Renal cortical epithelial cell (primary cell): ENCODE results near the gene CYFIP2. TPM values are rescaled to one million over a fixed set of nuclear protein-coding genes. Genes with fewer than 3 reads are reported as not detected.
A peak's percentile ranks its signal among the peaks of the same experiment; 100 is the strongest.

Experiments used
- DNase-seq: peaks from one replicate; pipeline ENCODE4 v3.0.0-alpha.2; 2011; ENCODE audit warnings: low read depth
- total RNA-seq: library from RNA; depleted of rRNA; stranded (reverse); fragments of >200 nt; gene quantifications from 2 replicates; pipeline ENCODE4 v1.2.3, GENCODE V29; 2014

Gene CYFIP2
- total RNA-seq, 1 donor from 2014 or later, result 57.9 TPM

DNA sequence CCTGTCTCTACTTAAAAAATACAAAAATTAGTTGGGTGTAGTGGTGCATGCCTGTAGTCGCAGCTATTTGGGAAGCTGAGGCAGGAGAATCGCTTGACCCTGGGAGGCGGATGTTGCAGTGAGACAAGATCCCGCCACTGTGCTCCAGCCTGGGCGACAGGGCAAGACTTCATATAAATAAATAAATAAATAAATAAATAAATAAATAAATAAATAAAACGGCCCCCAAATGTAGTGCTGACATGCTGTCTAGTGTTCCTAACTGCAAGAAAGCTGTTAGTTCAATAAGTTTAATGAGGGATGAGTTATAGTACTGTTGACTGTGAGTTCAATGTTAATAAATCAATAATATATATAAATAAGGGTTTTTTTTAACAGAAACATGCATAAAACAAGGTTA lies 7.5 kb upstream of the CYFIP2 start:
- no peak for DNase-seq

DNA sequence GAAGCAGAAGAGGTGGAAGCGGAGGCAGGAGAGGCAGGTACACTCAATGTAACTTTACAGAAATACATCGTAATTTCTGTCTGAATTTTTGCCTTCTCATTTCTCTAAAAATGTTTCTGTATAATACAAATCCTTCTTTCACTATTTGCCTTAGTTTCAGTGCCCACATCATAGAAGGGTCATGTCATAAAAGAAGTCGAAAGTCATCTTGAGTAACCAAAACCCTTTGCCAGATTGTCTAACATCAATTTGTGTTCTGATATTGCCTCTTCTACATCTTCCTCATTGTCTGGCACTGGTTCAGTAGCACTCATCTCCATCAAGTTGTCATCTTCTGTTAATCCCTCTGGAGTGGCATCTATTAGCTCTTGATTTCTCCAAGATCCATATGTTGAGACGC lies 6.2 kb upstream of the CYFIP2 start:
- DNase-seq, result no peak

DNA sequence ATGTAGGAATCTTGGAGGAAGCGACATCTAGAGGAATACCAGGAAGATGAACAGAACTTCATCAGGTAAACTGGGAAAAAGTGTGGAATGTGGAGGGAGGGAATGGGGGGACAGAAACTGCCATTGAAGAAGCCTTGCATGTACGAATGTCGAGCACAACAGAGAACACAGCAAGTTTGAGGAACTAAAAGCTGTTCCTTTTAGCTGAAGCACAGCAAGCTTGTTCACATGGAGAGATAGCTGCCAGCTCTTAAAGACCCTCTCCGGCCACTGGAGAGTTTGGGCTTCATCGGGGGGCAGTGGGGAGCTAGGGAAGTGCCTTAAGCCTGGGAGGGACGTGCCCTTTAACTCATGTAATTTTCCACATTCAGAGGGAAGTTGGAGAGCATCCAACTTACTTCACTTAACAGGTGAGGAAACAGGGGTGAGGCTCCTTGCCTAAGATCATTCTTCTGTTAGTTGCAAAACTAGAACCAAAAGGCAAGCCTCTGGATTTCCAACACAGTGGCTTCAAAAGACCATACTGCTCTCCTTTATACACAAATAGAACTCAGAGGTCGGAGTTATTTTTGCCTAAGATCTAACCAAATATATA lies 2.3 kb upstream of the CYFIP2 start:
- peak; percentile 12 for DNase-seq

DNA sequence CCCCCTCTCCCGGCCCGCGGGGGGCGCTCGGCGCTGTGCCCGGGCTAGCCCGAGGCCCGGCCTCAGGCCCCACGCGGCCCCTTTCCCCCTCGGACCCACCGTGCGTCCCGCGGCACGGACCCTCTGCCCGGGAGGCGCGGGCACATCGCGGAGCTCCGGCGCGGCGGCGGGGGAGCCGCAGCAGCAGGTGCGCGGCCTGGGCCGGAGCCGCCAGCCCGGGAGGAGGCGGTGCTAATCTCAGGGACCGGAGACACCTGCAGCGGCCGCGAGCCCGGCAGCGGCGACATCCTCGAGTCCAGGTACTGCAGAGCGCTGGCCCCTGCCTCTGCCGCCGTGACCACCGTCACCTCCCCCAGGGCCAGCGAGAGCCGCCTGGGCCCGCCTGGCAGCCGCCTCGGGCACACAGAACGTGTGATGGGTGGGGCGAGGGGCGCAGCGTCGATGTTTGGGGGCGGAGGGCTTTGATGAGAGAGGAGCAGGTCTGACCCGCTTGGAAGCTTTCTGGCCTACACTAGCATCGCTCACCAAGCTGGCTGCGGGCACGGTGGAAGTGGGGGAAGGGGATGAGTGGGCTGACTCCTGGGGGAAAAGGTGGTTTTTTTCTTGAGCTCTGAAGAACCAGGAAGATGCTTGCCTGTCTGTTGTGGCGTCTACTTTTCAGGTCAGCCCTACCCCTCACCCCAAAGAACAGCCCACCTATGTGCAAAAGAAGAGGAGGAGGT lies 524 bp downstream of the CYFIP2 start:
- no peak for DNase-seq

DNA sequence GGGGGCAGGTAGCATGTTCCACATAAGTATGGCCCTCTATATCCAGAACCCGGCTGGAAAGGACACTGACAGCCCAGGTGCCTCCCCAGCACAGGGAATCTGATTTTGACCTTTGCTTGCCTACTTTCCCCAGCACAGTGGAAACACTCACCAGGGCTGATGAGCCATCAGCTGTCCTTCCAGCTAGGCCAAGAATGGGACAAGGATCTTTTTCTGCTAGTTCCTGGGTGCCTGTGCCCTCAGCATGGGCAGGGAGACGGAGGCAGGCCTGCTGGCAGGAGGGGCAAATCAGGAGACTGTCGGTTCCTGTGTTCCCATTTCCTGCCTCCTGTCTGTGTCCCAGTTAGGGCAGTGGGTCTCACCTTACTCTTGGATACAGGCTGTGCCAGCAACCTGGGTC lies 1.1 kb downstream of the CYFIP2 start:
- no peak for DNase-seq

DNA sequence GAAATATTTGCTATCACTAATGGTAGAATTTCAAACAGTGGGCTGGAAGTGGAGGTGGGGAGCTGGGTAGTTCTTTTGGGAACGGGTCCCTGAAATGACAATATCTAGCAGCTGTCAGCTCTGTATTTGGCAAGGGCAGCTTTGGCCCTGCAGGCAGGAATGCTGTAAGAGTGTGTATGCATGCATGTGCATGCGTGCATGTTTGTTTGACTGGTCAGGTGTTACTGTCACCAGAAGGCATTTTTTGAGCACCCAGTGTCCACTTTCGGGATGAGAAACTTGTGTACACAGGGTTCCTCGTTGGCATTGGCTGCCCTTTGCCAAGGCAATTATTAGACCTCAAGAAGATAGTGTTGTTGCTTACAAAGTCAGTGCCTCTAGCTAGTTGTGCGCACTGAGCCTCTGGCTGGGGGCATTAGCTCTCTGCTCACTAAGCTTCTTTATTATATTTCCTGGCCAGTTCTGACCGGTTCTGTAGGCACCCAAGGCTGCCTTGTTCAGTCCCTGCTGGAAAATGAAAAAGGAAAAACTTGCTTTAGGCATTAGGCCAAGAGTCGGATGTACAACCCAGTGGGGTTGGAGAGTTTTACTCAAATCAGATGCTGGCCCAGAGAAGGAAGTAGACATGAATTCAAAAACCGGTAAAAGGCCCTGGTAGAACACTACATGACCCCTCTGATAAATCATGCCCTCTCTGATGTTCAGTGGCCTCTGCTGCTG lies 2.0 kb downstream of the CYFIP2 start:
- peak; percentile 45 for DNase-seq

DNA sequence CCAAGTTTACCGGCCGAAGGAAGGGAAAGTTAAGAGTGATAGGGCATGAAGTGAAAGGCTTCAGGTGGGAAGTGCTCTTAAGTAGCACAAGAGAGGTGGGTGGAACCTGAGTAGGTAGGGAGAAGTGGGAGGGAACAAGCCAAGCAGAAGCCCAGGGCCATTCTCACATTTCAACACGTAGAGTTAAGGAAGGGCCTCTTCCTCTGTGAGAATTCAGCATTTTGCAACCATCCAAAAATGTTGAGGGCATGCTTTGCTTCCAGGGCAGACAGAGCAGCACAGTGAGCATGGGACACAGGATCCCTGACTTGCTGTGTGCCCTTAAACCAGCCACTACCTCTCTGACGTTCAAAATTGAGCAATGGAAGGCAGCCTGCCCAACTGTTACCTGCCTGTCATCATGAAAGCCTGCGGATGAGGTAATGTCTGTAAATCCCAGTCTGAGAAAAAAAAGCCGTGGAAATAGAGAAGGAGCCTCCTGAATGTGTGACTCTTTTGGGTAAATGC lies 3.3 kb downstream of the CYFIP2 start:
- DNase-seq, result peak; percentile 24

DNA sequence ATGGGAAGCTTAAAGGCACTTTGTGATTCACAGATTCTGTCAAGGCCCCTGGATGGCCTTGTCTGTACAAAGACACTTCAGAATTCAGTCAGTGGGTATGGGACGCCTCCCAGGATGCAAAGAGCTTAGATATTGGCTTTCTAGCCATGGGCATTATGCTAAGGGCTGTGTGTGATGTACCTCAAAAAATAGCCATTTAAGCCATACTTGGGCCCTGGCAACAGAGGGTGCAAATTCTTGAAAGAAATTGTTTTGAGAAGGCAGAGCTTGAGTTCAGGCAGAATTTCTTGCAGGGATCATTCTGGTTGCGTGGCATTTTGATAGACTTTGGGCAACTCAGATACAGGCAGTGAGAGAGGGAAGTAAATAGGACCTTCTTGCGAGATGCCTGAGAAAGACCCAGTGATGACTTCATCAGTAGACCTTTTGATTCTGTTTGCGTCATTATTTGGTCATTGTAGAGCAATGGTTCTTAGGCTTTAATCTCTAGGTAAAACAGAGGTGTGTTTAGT lies 3.9 kb downstream of the CYFIP2 start:
- DNase-seq, result no peak

DNA sequence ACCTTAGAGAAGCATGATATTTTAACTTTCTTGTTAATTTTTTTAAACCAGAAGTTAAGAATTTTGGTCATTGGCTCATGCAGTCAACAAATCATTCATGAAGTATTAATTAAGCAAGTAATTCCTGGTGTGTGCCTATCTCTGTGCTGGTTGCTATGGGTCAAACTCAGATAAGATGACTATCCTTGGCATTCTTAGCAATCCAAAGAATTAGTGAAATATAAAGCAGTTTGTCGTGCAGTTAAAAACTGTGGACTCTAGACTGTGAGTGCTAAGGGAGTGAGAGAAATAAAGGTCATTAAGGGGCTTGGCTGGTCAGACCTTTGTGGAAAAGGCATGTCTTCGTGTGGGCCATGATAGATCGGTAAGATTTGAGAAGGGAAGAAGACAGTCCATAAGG lies 4.8 kb downstream of the CYFIP2 start:
- DNase-seq, result no peak

DNA sequence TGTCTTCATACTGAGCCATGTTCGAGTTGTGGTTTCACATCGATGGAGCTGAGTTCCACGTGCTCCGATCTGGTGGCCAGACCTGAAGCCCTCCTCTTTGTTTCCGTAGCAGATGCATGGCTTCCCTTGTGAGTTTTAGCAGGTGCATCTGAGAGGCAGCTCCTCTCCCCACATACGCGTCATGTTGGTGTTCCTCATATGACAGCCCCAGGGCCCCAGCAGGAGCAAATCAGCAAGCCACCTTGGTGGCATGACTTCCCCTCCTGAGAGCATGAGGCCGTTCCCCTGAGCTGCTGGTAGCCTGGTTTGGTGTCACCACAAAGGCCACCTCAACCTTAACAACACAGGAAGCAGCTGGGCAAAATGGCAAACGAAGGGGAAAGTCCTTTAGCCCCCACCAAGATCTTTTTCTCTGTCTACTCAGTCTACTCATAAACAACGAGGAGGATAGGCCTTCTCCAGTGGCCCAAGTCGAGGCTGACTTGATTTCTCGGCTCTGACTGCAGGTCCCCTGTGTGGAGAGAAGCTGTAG lies 5.9 kb downstream of the CYFIP2 start:
- DNase-seq, result no peak

DNA sequence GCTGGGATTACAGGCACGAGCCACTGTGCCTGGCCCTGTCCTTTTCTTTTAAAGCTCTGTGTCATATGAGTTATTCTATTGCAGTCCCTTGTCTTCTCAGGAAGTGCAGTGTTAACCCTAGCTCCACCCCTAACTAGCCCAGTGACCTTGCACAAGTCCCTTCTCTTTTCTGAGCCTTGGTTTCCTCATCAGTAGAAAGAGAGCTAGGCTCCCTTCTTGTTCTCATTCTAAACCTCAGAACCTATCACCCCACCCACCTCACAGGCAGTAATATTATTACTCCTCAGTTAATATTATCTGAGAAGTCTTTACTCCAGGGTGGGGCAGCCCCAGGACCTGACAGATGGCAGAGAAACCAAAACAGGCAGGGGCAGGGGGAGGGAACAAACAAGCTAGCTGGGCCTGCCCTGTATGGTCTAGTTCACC lies 7.2 kb downstream of the CYFIP2 start:
- no peak for DNase-seq

DNA sequence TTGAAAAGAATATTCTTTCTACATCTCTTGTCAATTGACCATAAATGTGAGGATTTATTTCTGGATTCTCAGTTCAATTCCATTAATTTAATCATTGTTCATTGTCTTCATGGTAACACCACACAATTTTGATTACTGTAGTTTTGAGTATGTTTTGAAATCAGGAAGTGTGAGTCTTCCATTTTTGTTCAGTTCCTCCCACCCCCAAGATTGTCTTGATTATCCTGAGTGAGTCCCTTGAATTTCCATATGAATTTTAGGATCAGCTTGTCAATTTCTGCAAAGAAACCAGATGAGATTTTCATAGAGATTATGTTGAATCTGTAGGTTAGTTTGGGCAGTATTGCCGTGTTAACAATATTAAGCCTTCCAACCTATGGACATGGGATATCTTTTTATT lies 9.5 kb downstream of the CYFIP2 start:
- no peak for DNase-seq

DNA sequence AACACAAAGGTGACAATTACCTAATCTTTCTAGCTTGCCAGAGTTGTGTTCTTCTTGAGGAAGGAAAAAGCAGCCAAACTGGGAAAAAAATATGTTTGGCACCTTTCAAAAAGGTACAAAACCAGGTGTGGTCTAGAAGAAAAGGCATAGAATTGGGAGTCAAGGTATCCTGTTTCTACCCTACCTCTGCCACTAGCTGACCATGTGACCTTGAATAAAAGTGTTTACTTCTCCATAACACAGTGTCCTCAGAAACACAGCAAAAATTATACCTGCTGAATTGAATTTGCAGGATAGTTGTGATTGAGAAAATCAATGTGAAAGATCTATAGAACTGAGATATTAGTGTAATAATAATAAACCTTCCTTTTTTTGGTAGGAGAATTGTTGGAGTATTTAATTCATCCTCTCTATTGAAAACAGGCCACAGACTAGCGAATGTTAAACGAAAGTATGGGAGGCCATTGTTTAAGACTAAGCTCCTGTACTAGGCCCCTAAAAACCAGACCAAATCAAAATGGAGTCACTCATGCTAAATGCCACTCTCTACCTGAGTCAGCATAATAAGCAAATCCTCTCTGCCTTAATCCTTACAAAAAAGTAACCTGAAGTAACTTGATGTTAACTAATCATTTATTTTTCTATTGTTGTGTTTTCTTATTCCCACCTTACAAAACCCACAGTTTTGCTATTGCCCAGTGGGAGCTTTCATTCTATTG lies 12.6 kb downstream of the CYFIP2 start:
- no peak for DNase-seq

DNA sequence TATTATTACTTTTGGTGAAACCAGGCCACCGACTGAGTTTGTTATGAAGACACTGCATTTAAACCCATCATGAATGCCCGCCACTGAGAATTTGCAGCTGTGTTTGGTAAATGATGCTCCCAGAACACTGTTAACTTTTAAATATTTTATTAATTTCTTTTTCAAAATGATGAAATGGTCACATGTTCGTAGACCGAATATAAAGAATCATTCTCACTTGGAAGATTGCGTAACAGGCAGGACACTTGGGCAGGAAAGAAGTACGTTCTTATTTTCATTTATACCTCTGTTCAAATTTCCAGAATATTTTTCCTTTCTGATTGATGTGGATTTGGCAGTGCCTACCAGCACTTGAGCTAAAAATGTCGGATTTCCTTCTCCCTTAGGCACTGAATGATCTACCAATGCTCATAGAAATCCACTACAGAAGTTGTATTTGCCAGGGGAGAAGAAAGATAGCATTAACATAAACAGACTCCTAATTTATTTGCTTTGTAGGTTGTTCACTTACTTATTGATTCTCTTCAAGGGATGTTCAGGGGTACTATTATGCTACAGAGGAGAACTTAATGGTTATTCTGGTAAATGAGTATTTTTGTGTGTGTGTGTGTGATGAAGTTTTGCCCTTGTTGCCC lies 13.8 kb downstream of the CYFIP2 start:
- no peak for DNase-seq

DNA sequence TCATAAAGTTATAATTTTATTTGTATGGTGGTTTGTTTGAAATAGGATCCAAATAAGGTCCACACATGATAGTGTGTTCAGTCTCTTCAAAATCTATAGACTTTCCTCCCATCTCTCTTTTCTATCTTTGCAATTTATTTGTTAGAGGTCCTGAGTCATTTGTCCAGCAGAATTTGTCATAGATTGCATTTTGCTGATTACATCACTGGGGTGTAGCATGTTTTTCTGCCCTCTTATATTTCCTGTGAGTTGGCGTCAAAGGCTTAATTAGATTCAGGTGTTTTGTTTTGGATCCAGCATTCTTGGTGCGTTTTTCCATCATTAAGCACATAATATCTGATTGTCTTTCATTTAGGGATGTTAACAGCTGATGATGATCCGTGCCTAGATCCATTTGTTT lies 15.0 kb downstream of the CYFIP2 start:
- DNase-seq, result peak; percentile 46

DNA sequence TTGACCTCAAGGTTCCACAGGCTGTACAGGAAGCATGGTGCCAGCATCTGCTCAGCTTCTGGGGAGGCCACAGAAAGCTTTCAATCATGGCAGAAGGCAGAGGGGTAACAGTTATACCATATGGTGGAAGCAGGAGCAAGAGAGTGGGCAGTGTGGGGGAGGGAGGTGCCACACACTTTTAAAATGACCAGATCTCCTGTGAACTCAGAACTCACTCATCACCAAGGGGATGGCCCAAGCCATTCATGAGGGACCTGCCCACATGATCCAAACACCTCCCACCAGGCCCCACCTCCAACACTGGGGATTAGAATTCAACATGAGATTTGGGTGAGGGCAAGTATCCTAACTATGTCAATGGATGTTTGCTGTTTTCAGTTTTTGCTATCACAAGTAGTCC lies 16.2 kb downstream of the CYFIP2 start:
- DNase-seq, result no peak

DNA sequence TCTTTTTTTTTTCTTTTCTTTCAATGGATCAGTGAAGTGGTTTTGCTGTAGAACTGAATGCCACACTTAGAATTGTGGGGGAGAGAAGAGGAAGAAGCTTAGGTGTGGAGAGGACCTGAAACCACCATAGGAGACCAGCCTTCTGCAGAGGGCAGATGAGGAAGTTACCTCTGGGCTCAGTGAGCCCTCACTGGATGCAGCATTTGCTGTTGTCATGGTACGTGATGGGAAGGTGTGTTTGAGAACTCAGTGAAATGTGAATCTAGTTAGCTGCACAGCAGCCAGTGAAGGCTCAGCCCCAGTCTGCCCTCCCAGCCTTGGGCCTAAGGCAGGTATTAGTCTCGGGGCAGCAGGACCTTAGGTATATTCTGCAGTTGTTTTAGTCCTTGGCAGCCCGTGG lies 17.5 kb downstream of the CYFIP2 start:
- no peak for DNase-seq

DNA sequence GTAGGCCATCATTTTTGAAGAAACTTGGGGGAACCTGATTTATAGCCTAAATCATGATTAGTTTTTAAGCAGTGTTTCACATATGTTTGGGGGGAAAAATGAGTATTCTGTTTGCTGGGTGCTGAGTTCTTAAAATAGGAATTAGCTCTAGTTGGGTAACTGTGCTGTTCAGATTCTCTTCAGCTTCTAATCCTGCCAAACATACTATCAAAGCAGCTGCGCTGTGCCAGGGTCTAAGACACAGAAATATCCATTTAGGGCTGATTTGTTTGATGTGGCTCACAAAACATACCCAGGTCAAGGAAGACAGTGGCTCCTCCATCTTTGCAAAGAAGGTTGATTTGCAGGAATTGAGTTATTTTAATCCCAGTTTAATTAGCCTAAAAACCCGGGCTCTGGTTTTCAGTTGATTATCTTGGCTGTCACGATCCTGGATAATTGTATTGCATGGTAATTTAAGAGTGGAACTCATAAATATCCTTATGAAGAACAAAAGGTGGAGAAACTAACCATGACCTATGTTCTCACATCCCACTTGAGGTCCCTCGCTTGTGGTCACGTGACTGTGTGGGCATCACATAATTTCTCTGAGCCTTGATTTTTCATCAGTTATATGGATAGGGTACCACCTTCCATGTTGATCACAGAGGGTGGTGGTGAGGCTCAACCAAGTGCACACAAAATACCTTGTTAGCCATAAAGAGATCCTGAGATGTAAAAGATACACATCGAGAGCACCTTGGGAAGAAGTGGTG lies 18.7 kb downstream of the CYFIP2 start:
- DNase-seq, result no peak

DNA sequence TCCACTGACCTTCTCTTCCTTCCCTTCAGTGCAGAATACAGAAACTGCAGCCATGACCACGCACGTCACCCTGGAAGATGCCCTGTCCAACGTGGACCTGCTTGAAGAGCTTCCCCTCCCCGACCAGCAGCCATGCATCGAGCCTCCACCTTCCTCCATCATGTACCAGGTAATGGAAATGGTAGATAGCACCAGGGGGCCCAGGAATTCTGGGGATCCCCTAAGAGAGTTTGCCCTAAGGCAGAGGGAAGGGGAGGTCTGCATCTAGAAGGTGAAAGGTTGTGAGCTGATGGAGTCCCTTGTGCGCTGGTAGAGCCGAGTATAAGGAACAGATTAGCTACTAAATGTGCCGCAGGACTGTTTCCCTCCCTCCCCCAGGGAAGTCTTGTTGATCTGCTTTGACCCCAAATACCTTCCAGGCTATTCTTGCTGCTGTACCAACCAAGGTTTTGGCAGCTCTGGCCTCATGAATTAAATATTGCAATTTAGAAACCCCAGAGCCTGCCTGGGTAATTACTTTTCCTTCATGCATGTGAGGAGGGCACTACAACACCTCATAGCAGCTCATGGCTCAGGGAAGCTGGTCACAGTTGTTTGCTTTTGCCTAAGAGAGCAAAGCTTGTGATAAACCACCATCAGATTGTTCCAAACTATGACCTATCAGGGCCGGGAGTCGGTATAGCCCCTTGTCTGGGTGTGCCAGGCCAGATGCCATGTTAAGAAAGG lies 19.6 kb downstream of the CYFIP2 start:
- DNase-seq, result peak; percentile 86

DNA sequence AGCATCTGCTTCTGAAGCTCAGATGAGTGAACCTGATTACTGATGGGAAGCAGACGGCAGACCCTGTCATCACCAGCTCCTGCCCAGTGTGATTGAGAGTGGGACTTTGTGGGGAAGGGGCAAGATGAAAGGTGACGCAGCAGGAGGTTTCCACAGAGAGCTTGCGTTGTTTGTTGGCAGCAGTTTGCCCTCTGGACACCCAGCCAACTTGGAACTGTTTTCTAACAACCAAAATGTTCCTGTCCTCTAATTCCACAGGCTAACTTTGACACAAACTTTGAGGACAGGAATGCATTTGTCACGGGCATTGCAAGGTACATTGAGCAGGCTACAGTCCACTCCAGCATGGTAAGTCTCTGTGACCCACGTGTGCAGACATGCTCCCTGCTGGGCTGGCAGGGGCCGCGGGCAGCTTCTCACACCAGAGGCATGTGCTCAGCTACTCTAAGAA lies 20.9 kb downstream of the CYFIP2 start:
- peak; percentile 41 for DNase-seq
